Esophagus muscularis mucosa (tissue), 3 donors: ENCODE measurements around the gene ADCY10.

Source experiments
- POLR2A ChIP-seq: fragments of 450-650 bp; IDR thresholded peaks from one replicate; pipeline ENCODE4 v1.6.1; 2017; ENCODE audit warnings: antibody characterized with exemption, moderate library complexity, mild to moderate bottlenecking, low read depth
- POLR2AphosphoS5 ChIP-seq, 2 donors: sonication (generic); formaldehyde crosslinking; IDR thresholded peaks; one replicate each; pipeline ENCODE4 v1.6.1; 2017; ENCODE audit warnings: antibody characterized with exemption in 2 of 2
- TF ChIP-seq, protein P1 (sequence below), 3 experiments: fragments of 200-600 bp in 2 of 3; fragments of 450-650 bp in 1 of 3; sonication (generic) in 2 of 3; IDR thresholded peaks; one replicate each; pipeline ENCODE4 v1.5.1; 2017 to 2019; ENCODE audit warnings: antibody characterized with exemption in 3 of 3, mild to moderate bottlenecking in 2 of 3, moderate library complexity in 1 of 3

- TF ChIP-seq, protein P1, sequence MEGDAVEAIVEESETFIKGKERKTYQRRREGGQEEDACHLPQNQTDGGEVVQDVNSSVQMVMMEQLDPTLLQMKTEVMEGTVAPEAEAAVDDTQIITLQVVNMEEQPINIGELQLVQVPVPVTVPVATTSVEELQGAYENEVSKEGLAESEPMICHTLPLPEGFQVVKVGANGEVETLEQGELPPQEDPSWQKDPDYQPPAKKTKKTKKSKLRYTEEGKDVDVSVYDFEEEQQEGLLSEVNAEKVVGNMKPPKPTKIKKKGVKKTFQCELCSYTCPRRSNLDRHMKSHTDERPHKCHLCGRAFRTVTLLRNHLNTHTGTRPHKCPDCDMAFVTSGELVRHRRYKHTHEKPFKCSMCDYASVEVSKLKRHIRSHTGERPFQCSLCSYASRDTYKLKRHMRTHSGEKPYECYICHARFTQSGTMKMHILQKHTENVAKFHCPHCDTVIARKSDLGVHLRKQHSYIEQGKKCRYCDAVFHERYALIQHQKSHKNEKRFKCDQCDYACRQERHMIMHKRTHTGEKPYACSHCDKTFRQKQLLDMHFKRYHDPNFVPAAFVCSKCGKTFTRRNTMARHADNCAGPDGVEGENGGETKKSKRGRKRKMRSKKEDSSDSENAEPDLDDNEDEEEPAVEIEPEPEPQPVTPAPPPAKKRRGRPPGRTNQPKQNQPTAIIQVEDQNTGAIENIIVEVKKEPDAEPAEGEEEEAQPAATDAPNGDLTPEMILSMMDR (IDR thresholded peaks at IDR 0.05) = no peak
- TF ChIP-seq POLR2AphosphoS5 (IDR thresholded peaks at IDR 0.05) = no peak
- TF ChIP-seq POLR2A = no peak
Observed at GRCh38 chr1:167812972-167813371, 101.0 kb downstream of the ADCY10 start.
